H1 (cell line): Measurements from ENCODE around the gene SLC31A2.

ENCODE experiments used
- ATF2 ChIP-seq: IDR thresholded peaks from 2 replicates; pipeline ENCODE4 v1.6.1; 2012; ENCODE audit warnings: low read length, inconsistent platforms
- BCL11A ChIP-seq, 2 experiments: IDR thresholded peaks; one replicate each; pipeline ENCODE4 v1.6.1; 2011; ENCODE audit warnings: low read depth in 2 of 2, low read length in 2 of 2, mild to moderate bottlenecking in 2 of 2
- CREB1 ChIP-seq: IDR thresholded peaks from 2 replicates; pipeline ENCODE4 v1.6.1; 2012; ENCODE audit warnings: inconsistent platforms
- CTCF ChIP-seq, 3 experiments: IDR thresholded peaks; 1 replicate in 2 of 3; 2 replicates in 1 of 3; pipeline versions ENCODE4 v1.5.1 to v1.6.1; 2011; ENCODE audit warnings: low read length in 3 of 3, mild to moderate bottlenecking in 3 of 3, inconsistent platforms in 2 of 3, low read depth in 1 of 3, moderate library complexity in 1 of 3; ENCODE audit not compliant: insufficient read depth in 1 of 3; ENCODE audit errors: control extremely low read depth in 1 of 3
- GTF2F1 ChIP-seq: IDR thresholded peaks from 2 replicates; pipeline ENCODE4 v1.6.1; 2012; ENCODE audit warnings: low read depth, low read length, improper control_type of control experiment, borderline replicate concordance
- JUND ChIP-seq: IDR thresholded peaks from 2 replicates; pipeline ENCODE4 v1.6.1; 2011; ENCODE audit warnings: mild to moderate bottlenecking, improper control_type of control experiment, low read length
- ZNF274 ChIP-seq: IDR thresholded peaks from 2 replicates; pipeline ENCODE4 v1.7.0; 2012; ENCODE audit warnings: low read length, borderline replicate concordance; ENCODE audit errors: extremely low read depth

GRCh38 chr9:113148781-113149510, 1.9 kb upstream of the SLC31A2 start:
- TF ChIP-seq CREB1 (no peak), CTCF (IDR thresholded peaks at IDR 0.05; ENCODE audit: control extremely low read depth in 1 of 3, insufficient read depth in 1 of 3, low read depth in 1 of 3, low read length in 3 of 3) (no peak), ATF2 (no peak), BCL11A (IDR thresholded peaks at IDR 0.05; ENCODE audit: low read depth in 2 of 2, low read length in 2 of 2) (no peak), ZNF274 (no peak), GTF2F1 (no peak), JUND (no peak)
